IMR-90 (cell line): ENCODE measurements around the gene NUCB1.

Experiments used
- CHD1 ChIP-seq: IDR thresholded peaks from 2 replicates; pipeline ENCODE4 v1.6.1; 2012; ENCODE audit warnings: low read depth, low read length, improper control_type of control experiment
- POLR2A ChIP-seq: IDR thresholded peaks from 2 replicates; pipeline ENCODE4 v1.6.1; 2012; ENCODE audit warnings: mild to moderate bottlenecking, low read depth, low read length
- RAD21 ChIP-seq: IDR thresholded peaks from 2 replicates; pipeline ENCODE4 v1.6.1; 2012; ENCODE audit warnings: low read length, improper control_type of control experiment
- TF ChIP-seq, protein P1 (sequence below): conservative IDR thresholded peaks from 2 replicates; pipeline ENCODE4 v1.5.1; 2012; ENCODE audit warnings: mild to moderate bottlenecking, low read depth, low read length, improper control_type of control experiment
- TF ChIP-seq, protein P2 (sequence below): fragments of 150-350 bp; IDR thresholded peaks from 2 replicates; pipeline ENCODE4 v1.6.1; 2017; ENCODE audit warnings: mild to moderate bottlenecking, antibody characterized with exemption, low read length, low read depth

DNA sequence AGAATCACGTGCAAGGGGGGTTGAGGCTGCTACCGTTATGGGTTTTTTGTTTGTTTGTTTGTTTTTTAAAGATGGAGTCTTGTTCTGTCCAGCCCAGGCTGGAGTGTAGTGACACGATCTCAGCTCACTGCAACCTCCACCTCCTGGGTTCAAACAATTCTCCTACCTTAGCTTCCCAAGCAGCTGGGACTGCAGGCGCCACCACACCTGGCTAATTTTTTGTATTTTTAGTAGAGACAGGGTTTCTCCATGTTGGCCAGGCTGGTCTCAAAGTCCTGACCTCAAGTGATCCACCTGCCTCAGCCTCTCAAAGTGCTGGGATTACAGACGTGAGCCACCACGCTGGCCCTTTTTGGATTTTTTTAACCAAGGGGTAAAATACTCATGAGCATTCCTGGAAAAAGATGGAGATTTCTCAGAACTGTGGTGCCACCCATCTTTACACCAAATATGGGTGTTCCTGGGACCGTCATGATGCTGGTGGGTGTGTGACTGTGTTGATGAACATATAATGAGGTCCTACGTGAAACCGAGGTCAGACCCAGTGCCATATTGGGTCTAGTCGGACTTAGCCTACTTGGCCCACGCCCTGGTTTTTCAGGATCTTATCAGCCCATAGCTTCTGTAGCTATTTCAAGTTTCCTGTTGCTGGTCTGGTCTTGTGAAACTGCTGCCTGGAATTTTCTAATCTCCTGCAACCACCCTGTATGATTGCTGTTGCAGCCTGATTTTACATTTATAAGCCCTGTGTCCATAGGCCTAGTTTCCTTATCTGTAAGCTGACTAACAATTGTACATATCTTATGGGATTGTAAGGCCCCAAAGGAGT is 21.7 kb upstream of the NUCB1 start:
- TF ChIP-seq POLR2A (peak; percentile 67), CHD1 (no peak), RAD21 (no peak)
- TF ChIP-seq, protein P1, sequence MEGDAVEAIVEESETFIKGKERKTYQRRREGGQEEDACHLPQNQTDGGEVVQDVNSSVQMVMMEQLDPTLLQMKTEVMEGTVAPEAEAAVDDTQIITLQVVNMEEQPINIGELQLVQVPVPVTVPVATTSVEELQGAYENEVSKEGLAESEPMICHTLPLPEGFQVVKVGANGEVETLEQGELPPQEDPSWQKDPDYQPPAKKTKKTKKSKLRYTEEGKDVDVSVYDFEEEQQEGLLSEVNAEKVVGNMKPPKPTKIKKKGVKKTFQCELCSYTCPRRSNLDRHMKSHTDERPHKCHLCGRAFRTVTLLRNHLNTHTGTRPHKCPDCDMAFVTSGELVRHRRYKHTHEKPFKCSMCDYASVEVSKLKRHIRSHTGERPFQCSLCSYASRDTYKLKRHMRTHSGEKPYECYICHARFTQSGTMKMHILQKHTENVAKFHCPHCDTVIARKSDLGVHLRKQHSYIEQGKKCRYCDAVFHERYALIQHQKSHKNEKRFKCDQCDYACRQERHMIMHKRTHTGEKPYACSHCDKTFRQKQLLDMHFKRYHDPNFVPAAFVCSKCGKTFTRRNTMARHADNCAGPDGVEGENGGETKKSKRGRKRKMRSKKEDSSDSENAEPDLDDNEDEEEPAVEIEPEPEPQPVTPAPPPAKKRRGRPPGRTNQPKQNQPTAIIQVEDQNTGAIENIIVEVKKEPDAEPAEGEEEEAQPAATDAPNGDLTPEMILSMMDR, result no peak
- TF ChIP-seq, protein P2, sequence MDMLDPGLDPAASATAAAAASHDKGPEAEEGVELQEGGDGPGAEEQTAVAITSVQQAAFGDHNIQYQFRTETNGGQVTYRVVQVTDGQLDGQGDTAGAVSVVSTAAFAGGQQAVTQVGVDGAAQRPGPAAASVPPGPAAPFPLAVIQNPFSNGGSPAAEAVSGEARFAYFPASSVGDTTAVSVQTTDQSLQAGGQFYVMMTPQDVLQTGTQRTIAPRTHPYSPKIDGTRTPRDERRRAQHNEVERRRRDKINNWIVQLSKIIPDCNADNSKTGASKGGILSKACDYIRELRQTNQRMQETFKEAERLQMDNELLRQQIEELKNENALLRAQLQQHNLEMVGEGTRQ, result no peak
